Activated CD8-positive, alpha-beta memory T cell treated with anti-CD3 and anti-CD28 coated beads for 36 hours (primary cell): Measurements from ENCODE around the gene OMD. TPM values are rescaled to one million over a fixed set of nuclear protein-coding genes. Genes with fewer than 3 reads are reported as not detected.

ENCODE experiments used
- CTCF ChIA-PET: fragments of 350-600 bp; sonication (Branson Sonifier 250); formaldehyde crosslinking; loops from one replicate; lab custom pipeline; 2021; ENCODE audit warnings: antibody characterized with exemption; lab: Charles Lee
- POLR2A ChIA-PET: fragments of 350-600 bp; sonication (Branson Sonifier 250); formaldehyde crosslinking; loops from one replicate; lab custom pipeline; 2021; ENCODE audit warnings: antibody characterized with exemption; lab: Charles Lee
- total RNA-seq, 2 experiments: library from RNA; stranded (reverse); gene quantifications; one replicate each; pipeline ENCODE4 v1.2.3, GENCODE V29; 2021

Gene OMD
- total RNA-seq, 2 experiments from 2014 or later = not detected

DNA sequence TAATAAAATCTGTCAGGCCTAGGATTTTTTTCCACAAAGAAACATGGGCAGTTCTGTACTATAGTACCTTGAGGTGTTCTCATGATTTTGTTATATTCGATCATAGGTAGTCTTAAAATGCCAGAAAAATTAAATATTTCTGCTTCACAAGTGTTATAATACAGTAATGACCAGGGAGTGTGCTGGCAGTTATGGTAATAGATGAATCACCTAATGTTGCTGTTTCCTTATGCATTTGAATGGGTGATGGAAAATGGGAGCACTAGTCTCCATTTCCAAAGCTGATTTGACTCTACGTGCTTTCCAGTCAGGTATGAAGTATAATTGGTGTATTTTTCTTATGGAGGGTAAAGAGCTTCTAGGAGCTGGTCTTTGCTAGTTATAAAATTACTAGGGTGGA, 43.7 kb downstream of the OMD start:
- ChIA-PET POLR2A (no interaction called here), CTCF (no interaction called here)

- POLR2A ChIA-PET = no interaction called here
- CTCF ChIA-PET = no interaction called here
These were observed 45.3 kb downstream of the OMD start for GRCh38 chr9:92378865-92379560.

GRCh38 chr9:92377876-92378275, 46.4 kb downstream of the OMD start:
- POLR2A ChIA-PET = no interaction called here
- CTCF ChIA-PET = no interaction called here

GRCh38 chr9:92373167-92373566, 51.1 kb downstream of the OMD start:
- CTCF ChIA-PET = no interaction called here
- POLR2A ChIA-PET = no interaction called here

GRCh38 chr9:92369075-92369474, 55.2 kb downstream of the OMD start:
- POLR2A ChIA-PET = no interaction called here
- CTCF ChIA-PET = no interaction called here

Other genes with a start within 250 kb of the OMD start
- gene IARS1, start 130.8 kb downstream of the OMD start, total RNA-seq = 100 to 1,000 TPM; 266 to 275 TPM
- 10 to 100 TPM; 64.1 to 65.6 TPM for gene NOL8, start 99.1 kb downstream of the OMD start, total RNA-seq
- 10 to 100 TPM; 21.5 to 23.8 TPM for gene CENPP, start 98.5 kb downstream of the OMD start, total RNA-seq
- not detected for gene OGN, start 19.9 kb downstream of the OMD start, total RNA-seq
- not detected for gene ASPN, start 58.0 kb upstream of the OMD start, total RNA-seq
- not detected for gene ECM2, start 111.5 kb upstream of the OMD start, total RNA-seq
- 10 to 100 TPM; 14.8 to 16.8 TPM for gene IPPK, start 245.7 kb upstream of the OMD start, total RNA-seq